ENCODE results near the gene PHACTR1.
"Not testable (repeated sequence)": the region's sequence is repeated elsewhere in the genome, so short reads cannot be mapped to it uniquely, and the experiment has no call there.

The PHACTR1 gene

GRCh38 chr6:13120483-13121482, 404.2 kb downstream of the PHACTR1 start:
- no peak for DNase-seq

GRCh38 chr6:13124131-13124530, 407.6 kb downstream of the PHACTR1 start:
- DNase-seq, result no peak

- DNase-seq, result no peak
These were observed 409.3 kb downstream of the PHACTR1 start for GRCh38 chr6:13125841-13126240.

DNA sequence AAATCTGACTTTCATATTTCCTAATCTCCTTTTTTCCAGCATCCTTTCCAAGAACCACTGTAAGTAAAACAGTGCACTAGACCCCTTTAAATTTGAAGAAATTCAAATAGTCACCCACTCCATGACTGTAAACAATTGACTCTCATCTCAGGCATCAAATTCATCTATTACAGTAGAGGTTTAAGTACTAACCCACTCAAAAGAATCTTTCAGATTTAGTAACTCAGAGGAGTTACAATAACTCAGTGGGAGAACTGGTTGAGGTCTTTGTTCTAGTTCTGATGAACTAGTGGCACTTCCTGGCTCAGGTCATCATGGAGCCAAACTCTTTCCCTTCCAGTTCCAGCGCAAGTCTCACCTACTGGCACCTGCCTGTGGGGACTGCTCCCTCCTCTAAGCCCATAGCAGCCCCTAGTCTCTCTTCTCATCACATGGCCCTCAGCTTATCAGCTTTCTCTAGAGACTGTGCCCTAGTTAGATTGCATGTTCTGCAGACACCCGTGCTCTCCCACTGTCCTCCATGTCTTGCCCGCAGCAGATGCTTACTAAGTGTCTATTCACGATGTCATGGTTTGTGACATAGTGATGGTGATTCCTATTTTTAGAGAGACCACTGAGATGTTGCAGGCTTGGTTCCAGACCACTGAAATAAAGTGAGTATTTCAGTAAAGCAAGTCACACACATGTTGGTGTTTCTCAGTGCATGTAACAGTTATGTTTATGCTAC, 415.5 kb downstream of the PHACTR1 start:
- DNase-seq, result no peak

DNA sequence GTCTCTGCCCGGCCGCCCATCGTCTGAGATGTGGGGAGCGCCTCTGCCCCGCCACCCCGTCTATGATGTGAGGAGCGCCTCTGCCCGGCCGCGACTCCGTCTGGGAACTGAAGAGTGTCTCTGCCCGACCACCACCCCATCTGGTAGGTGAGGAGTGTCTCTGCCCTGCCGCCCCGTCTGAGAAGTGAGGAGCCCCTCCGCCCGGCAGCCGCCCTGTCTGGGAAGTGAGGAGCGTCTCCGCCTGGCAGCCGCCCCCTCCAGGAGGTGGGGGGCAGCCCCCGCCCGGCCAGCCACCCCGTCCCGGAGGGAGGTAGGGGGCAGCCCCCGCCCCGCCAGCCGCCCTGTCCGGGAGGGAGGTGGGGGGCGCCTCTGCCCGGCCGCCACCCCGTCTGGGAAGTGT, 417.3 kb downstream of the PHACTR1 start:
- DNase-seq, result not testable (repeated sequence)

- no peak for DNase-seq
These were observed 418.6 kb downstream of the PHACTR1 start for GRCh38 chr6:13135152-13135551.

GRCh38 chr6:13139119-13139518, 422.6 kb downstream of the PHACTR1 start:
- DNase-seq, result no peak

DNA sequence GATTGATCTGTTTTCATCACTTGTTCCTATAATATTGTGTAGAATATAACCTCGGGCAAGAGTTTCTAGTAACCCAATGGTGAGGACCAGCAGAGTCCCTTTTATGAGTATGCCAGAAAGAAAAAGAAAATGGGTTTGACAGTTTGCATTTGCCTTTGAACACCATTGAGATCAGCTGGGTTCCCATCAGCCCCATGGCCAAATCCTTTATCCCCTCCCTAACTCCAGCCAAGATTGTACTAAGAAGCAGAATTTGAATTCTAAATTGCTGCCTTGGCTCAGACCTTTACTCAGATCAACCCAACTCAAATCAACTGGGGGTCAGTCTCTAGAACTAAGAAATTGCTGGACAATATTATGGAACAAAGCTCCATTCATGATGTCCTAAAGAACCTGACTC, 424.4 kb downstream of the PHACTR1 start:
- no peak for DNase-seq

- no peak for DNase-seq
These were observed 424.8 kb downstream of the PHACTR1 start for GRCh38 chr6:13141387-13141786.

DNA sequence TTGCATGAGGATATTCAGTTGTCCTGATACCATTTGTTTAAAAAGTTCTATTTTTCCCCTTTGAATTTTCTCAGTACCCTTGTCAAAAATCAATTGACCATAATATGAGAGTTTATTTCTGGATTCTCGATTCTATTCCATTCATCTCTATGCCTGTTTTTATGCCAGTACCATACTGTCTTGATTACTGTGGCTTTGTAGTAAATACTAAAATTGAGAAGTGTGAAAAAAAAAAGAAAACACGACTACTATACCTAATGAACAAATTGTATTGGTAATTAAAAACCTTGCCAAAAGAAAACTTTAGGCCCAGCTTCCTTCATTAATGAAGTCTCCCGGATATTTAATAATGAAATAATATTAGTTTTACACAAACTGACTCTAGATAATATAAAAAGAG, 426.0 kb downstream of the PHACTR1 start:
- DNase-seq, result no peak

DNA sequence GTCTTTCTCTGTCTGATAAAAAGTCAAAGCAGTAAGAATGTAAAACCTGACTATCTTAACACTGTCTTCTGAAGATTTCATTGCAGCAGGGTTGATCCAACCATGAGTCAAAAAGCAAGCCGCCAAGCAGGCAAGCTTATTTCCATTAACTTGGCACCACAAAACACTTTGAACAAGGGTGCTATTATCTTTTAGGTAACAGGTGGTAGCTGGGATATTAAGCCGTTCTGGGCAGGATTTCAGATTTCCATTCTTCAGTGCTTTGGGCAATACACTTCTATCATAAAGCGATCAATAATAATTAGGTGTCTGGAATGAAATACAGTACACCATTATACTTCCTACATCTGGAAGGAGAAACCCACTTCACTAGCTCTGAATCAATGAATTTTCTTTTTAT, 429.9 kb downstream of the PHACTR1 start:
- no peak for DNase-seq

- no peak for DNase-seq
These were observed 430.8 kb downstream of the PHACTR1 start for GRCh38 chr6:13147376-13147775.

DNA sequence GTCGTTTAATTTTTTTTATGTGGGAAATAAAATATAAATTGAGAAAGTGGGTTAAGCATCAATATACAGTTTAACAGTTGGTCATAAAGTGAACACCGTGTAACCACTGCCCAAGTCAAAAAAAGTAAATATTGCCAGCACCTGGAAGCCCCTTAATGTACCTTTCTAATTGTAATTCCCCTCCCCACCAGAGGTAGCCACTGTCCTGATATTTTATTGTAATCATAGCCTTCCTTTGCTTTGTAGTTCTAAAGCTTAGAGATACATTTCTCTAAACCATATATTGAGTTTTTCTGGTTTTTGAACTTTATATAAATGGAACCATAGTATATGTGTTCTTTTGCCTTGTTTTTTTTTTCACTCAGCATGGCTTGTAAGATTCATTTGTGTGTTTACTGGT, 431.2 kb downstream of the PHACTR1 start:
- DNase-seq, result no peak

DNA sequence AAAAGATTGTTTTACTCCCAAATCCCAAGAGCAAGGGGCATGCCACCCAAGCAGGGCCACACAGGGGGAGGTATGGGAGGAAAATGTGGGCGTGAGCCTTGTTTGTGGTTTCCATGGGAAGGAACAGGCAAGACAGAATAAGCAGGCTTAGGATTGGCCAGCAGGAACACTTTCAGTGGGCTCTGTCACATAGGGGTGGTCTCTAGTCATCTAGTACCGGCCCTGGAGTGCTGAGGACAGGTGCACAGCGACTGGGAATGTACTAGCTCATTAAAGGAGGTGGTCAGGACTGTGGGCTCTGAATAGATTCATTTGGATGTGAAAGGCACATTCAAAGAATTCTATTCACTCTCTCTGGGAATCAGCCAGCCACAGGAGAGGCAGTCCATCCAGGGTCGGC, 436.2 kb downstream of the PHACTR1 start:
- no peak for DNase-seq

GRCh38 chr6:13156381-13156780, 439.8 kb downstream of the PHACTR1 start:
- no peak for DNase-seq

GRCh38 chr6:13157293-13157692, 440.7 kb downstream of the PHACTR1 start:
- no peak for DNase-seq

DNA sequence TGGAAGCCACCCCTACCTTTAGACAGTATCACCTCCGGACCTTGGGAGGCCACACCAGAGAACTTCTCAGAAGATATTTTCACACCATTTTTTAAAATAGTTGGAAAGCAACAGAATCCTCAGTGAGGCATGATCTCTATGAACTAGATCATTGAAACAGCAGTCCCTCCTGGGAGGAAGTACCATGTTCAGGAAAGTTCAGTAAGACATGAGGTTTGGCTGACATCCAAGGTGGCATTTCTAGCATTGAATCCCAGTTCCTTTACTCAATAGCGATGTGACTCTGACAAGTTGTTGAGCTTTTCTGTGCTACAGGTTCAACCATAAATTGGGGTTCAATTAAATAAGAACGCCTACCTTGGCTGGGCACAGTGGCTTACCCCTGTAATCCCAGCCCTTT, 442.7 kb downstream of the PHACTR1 start:
- no peak for DNase-seq

- DNase-seq, result not testable (repeated sequence)
These were observed 443.3 kb downstream of the PHACTR1 start for GRCh38 chr6:13159822-13160221.

DNA sequence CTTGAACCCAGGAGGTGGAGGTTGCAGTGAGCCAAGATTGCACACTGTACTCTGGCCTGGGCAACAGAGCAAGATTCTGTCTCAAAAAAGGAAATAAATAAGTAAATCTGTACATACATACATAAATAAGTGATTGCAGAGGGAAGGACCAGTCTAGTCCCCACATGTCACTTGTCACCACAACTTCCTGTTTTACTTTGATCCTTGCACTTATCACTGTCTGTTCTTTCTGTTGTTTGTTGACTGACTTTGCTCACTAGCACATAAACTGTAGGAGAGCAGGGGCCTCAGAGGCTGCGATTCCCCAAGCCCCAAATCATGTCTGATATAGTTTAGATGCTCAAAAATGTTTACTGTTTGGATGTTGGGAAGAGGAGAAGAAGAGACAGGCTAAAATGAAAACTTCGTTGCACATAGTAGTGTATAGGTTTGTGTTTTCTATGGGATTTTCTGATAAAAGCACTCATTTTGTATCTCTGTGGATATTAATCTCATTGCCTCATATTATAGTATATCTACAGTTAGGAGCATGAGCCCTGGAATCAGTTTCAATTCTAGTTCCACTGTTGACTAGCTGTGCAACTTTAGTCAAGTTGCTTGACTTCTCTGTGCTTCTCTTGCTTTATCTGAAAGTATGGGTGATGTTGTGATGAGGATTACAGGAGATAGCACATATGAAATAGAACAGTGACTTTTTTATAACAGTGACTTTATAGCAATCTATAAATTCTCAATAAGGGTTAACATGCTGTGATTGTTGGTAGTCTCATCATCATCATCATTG, 446.8 kb downstream of the PHACTR1 start:
- no peak for DNase-seq

DNA sequence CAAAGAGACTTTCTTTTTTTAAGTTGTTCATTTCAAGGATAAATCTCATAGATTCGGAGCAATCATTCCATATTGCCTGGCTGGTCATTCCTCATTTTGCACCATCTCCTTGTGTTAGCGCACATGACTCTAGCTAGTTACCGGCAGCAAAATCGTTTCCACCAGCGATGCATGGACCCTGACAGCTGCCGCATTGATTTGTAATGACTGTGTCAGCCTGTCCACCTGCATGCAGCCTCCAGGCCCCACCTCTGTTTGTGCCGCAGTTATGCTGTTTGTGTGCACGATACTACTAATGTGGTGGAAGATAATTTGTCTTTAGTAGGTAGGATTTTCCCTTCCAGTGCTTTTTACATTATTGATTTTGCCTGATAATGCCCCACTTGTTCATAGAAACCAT, 447.7 kb downstream of the PHACTR1 start:
- DNase-seq, result no peak

GRCh38 chr6:13165502-13166172, 449.1 kb downstream of the PHACTR1 start:
- no peak for DNase-seq

- no peak for DNase-seq
These were observed 449.7 kb downstream of the PHACTR1 start for GRCh38 chr6:13166269-13166668.

- DNase-seq, result no peak
These were observed 450.3 kb downstream of the PHACTR1 start for GRCh38 chr6:13166916-13167315.

All from activated T-cell treated with anti-CD3 and anti-CD28 coated beads, Interleukin-2, amount 50 U/mL, for 48 hours (primary cell).